ENCODE data around the gene DCAF12.

DNA sequence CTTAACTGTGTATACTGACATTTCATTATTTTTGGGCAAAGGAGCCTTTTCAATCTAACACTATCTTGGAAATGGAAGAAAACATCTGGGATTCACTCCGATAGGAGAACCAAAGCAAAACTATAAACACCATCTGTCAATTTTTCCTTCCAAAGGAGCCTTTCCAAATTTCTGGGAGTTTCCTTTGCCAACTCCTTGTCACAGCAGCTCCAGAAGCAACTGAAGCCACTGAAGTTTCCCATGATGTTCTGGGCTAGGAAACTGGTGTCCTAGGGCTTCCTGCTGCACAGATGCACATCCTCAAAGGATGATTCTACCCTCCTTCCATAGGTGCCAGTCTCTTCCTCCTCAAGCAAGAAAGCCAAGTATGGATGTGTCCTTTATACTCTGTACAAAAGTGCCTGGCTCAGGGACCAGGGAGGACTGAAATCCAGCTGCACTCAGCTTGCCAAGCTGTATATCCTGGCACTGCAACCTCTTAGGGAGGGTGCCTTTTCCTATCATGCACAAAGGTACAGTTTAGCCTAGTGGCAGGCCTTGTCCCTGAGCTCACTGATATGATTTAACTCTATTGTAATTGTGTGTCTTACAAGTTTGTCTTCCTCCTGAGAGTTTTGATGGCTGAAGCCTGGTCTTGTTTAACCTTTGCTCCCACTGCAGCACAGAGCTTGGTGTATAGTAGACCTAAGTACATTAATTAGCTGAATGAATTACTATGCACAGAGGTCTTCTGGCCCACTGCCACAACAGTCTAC lies 43.9 kb upstream of the DCAF12 start:
- TF ChIP-seq, protein P1, sequence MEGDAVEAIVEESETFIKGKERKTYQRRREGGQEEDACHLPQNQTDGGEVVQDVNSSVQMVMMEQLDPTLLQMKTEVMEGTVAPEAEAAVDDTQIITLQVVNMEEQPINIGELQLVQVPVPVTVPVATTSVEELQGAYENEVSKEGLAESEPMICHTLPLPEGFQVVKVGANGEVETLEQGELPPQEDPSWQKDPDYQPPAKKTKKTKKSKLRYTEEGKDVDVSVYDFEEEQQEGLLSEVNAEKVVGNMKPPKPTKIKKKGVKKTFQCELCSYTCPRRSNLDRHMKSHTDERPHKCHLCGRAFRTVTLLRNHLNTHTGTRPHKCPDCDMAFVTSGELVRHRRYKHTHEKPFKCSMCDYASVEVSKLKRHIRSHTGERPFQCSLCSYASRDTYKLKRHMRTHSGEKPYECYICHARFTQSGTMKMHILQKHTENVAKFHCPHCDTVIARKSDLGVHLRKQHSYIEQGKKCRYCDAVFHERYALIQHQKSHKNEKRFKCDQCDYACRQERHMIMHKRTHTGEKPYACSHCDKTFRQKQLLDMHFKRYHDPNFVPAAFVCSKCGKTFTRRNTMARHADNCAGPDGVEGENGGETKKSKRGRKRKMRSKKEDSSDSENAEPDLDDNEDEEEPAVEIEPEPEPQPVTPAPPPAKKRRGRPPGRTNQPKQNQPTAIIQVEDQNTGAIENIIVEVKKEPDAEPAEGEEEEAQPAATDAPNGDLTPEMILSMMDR (IDR thresholded peaks at IDR 0.05): no peak
- TF ChIP-seq POLR2A (IDR thresholded peaks at IDR 0.05) (no peak), EP300 (IDR thresholded peaks at IDR 0.05) (no peak)
